Forelimb muscle (tissue), 1 donor: ENCODE data around the gene TMEM50A. TPM values are rescaled to one million over a fixed set of nuclear protein-coding genes. Genes with fewer than 3 reads are reported as not detected.
"Not testable (repeated sequence)": the region's sequence is repeated elsewhere in the genome, so short reads cannot be mapped to it uniquely, and the experiment has no call there.

Experiments used
- DNase-seq: peaks from one replicate; pipeline ENCODE4 v3.0.0-alpha.2; 2013; ENCODE audit warnings: low read depth
- polyA plus RNA-seq: library from polyadenylated mRNA; unstranded; fragments of 120-200 nt; gene quantifications from one replicate; pipeline ENCODE4 v1.2.1, GENCODE V29; 2013; ENCODE audit not compliant: insufficient read length

Gene TMEM50A
- 55.1 TPM for polyA plus RNA-seq

- DNase-seq: no peak
These were observed at the start of gene TMEM50A for GRCh38 chr1:25338188-25338981. TMEM50A (plus strand) TSS chr1:25338334; CDS start chr1:25340487, 2,153 bp downstream.

GRCh38 chr1:25288573-25289101, 49.5 kb upstream of the TMEM50A start:
- DNase-seq: not testable (repeated sequence)

- not testable (repeated sequence) for DNase-seq
These were observed 48.1 kb upstream of the TMEM50A start for GRCh38 chr1:25290043-25290442.

GRCh38 chr1:25293426-25293825, 44.7 kb upstream of the TMEM50A start:
- not testable (repeated sequence) for DNase-seq

GRCh38 chr1:25294889-25295826, 43.0 kb upstream of the TMEM50A start:
- not testable (repeated sequence) for DNase-seq

- not testable (repeated sequence) for DNase-seq
These were observed 41.6 kb upstream of the TMEM50A start for GRCh38 chr1:25296501-25296900.

GRCh38 chr1:25300729-25301128, 37.4 kb upstream of the TMEM50A start:
- DNase-seq: not testable (repeated sequence)

GRCh38 chr1:25302330-25302729, 35.8 kb upstream of the TMEM50A start:
- not testable (repeated sequence) for DNase-seq

- DNase-seq: not testable (repeated sequence)
These were observed 33.2 kb upstream of the TMEM50A start for GRCh38 chr1:25304936-25305335.

GRCh38 chr1:25308168-25308567, 30.0 kb upstream of the TMEM50A start:
- not testable (repeated sequence) for DNase-seq

GRCh38 chr1:25309085-25309484, 29.0 kb upstream of the TMEM50A start:
- not testable (repeated sequence) for DNase-seq

- DNase-seq: not testable (repeated sequence)
These were observed 28.6 kb upstream of the TMEM50A start for GRCh38 chr1:25309486-25309885.

- DNase-seq: not testable (repeated sequence)
These were observed 25.2 kb upstream of the TMEM50A start for GRCh38 chr1:25312806-25313470.

GRCh38 chr1:25320314-25320938, 17.7 kb upstream of the TMEM50A start:
- not testable (repeated sequence) for DNase-seq

GRCh38 chr1:25322127-25322526, 16.0 kb upstream of the TMEM50A start:
- not testable (repeated sequence) for DNase-seq

- DNase-seq: not testable (repeated sequence)
These were observed 13.7 kb upstream of the TMEM50A start for GRCh38 chr1:25324407-25324806.

- not testable (repeated sequence) for DNase-seq
These were observed 10.0 kb upstream of the TMEM50A start for GRCh38 chr1:25327864-25328790.

- DNase-seq: not testable (repeated sequence)
These were observed 9.3 kb upstream of the TMEM50A start for GRCh38 chr1:25328791-25329185.

GRCh38 chr1:25329336-25329735, 8.8 kb upstream of the TMEM50A start:
- not testable (repeated sequence) for DNase-seq

- DNase-seq: not testable (repeated sequence)
These were observed 8.2 kb upstream of the TMEM50A start for GRCh38 chr1:25329950-25330349.
